Upper lobe of left lung (tissue), 6 donors: ENCODE data around the gene FAM53B. TPM values are rescaled to one million over a fixed set of nuclear protein-coding genes. Genes with fewer than 3 reads are reported as not detected.

ENCODE experiments used
- ATAC-seq, 2 donors: fragments of 200-7000 bp; cut with Tn5 transposase; one replicate each; pipeline ENCODE4 v1.9.1; 2022; ENCODE audit warnings: mild to moderate bottlenecking in 2 of 2, moderate library complexity in 2 of 2; ENCODE audit not compliant: low FRiP score in 2 of 2
- DNase-seq, 2 donors: peaks; one replicate each; pipeline ENCODE4 v3.0.0-alpha.2; 2019 to 2020
- H3K27ac ChIP-seq, 4 donors: fragments of 200-600 bp; sonication (generic); one replicate each; pipeline ENCODE4 v1.5.1; 2016 to 2019
- H3K27me3 ChIP-seq, 4 donors: fragments of 200-600 bp; sonication (generic); one replicate each; pipeline ENCODE4 v1.5.1; 2017 to 2019
- H3K36me3 ChIP-seq, 4 donors: fragments of 200-600 bp; sonication (generic); one replicate each; pipeline ENCODE4 v1.5.1; 2016 to 2019
- H3K4me1 ChIP-seq, 4 donors: fragments of 200-600 bp; sonication (generic); one replicate each; pipeline ENCODE4 v1.5.1; 2018 to 2019
- H3K4me3 ChIP-seq, 4 donors: fragments of 200-600 bp; sonication (generic); one replicate each; pipeline ENCODE4 v1.5.1; 2017 to 2019; ENCODE audit warnings: mild to moderate bottlenecking in 2 of 4, moderate library complexity in 1 of 4
- H3K9me3 ChIP-seq, 4 donors: fragments of 200-600 bp; sonication (generic); one replicate each; pipeline ENCODE4 v1.5.1; 2018 to 2019
- CTCF ChIP-seq, 6 experiments: fragments of 450-650 bp in 4 of 6; fragments of 200-600 bp in 2 of 6; sonication (generic) in 2 of 6; IDR thresholded peaks; one replicate each; pipeline ENCODE4 v1.5.1; 2016 to 2019; ENCODE audit warnings: antibody characterized with exemption in 6 of 6
- EP300 ChIP-seq, 4 donors: sonication (generic); formaldehyde crosslinking; IDR thresholded peaks; one replicate each; pipeline ENCODE4 v1.5.1; 2017; ENCODE audit warnings: antibody characterized with exemption in 4 of 4, control low read depth in 2 of 4
- POLR2A ChIP-seq, 4 donors: fragments of 450-650 bp; IDR thresholded peaks; one replicate each; pipeline ENCODE4 v1.5.1; 2016 to 2017; ENCODE audit warnings: antibody characterized with exemption in 4 of 4, mild to moderate bottlenecking in 2 of 4
- POLR2AphosphoS5 ChIP-seq, 2 donors: sonication (generic); formaldehyde crosslinking; IDR thresholded peaks; one replicate each; pipeline ENCODE4 v1.5.1; 2017; ENCODE audit warnings: antibody characterized with exemption in 2 of 2
- WGBS, 2 donors: methylation state at CpG; one replicate each; pipeline ENCODE4 v1.1.5; 2017 to 2018; 5-methylcytosine and 5-hydroxymethylcytosine counted together
- total RNA-seq, 6 donors: library from RNA; depleted of rRNA in 4 of 6; stranded (reverse); fragments of >200 nt in 4 of 6; gene quantifications; one replicate each; pipeline versions ENCODE4 v1.1.0 to v1.2.1, GENCODE V29; 2016 to 2021
- donor health status: DM: no; HTN: no; CAD: no; lungs with moderate emphysema.
- donor health status: DM: no; HTN: yes; CAD: no; lungs with severe emphysema.

The FAM53B gene
- total RNA-seq, 6 donors from 2014 or later: 35.8 to 62.5 (median 47.8) TPM

- Histone ChIP-seq H3K27ac (no peak overlapping the region), H3K36me3 (no peaks in the 10 kb centered on the region), H3K4me3 (no peak overlapping the region), H3K9me3 (no peaks in the 10 kb centered on the region), H3K4me1 (no peaks in the 10 kb centered on the region), H3K27me3 (no peaks in the 10 kb centered on the region)
- TF ChIP-seq CTCF (IDR thresholded peaks at IDR 0.05) (no peak), POLR2A (IDR thresholded peaks at IDR 0.05) (no peak), EP300 (IDR thresholded peaks at IDR 0.05) (no peak), POLR2AphosphoS5 (IDR thresholded peaks at IDR 0.05) (no peak)
- WGBS, 2 donors: 89 to 90% methylated on average over 5 to 9 of the region's 9 CpGs
- no peak for ATAC-seq
- no peak for DNase-seq
These were observed 148.9 kb downstream of the FAM53B start for GRCh38 chr10:124595143-124595883.

- 85 to 92% methylated on average over 6 of the region's 6 CpGs for WGBS, 2 donors
These were observed 149.9 kb downstream of the FAM53B start for GRCh38 chr10:124594240-124594639.

GRCh38 chr10:124593431-124593985 is 150.7 kb downstream of the FAM53B start:
- DNase-seq: peak in 1 of 2 donors; percentile 81
- no peak for TF ChIP-seq POLR2A (IDR thresholded peaks at IDR 0.05)
- TF ChIP-seq CTCF (IDR thresholded peaks at IDR 0.05): no peak
- no peak for TF ChIP-seq EP300 (IDR thresholded peaks at IDR 0.05)
- TF ChIP-seq POLR2AphosphoS5 (IDR thresholded peaks at IDR 0.05): no peak

More at GRCh38 chr10:124594240-124594639, 149.9 kb downstream of the FAM53B start:
- ATAC-seq: no peak
- TF ChIP-seq POLR2A (IDR thresholded peaks at IDR 0.05): no peak
- no peak for TF ChIP-seq EP300 (IDR thresholded peaks at IDR 0.05)
- TF ChIP-seq CTCF (IDR thresholded peaks at IDR 0.05): no peak
- H3K4me3 ChIP-seq: no peak overlapping the region
- no peak overlapping the region for H3K27ac ChIP-seq
- no peak for DNase-seq
- H3K27me3 ChIP-seq: no peaks in the 10 kb centered on the region
- H3K9me3 ChIP-seq: no peaks in the 10 kb centered on the region
- H3K36me3 ChIP-seq: no peaks in the 10 kb centered on the region
- H3K4me1 ChIP-seq: peaks cover under 1 to 5% (median under 1%) of the 10 kb centered on the region in 4 donors

GRCh38 chr10:124592736-124593430 is 151.3 kb downstream of the FAM53B start:
- Histone ChIP-seq H3K27ac (no peak overlapping the region), H3K4me3 (no peak overlapping the region)
- no peak for TF ChIP-seq POLR2A (IDR thresholded peaks at IDR 0.05)
- no peak for TF ChIP-seq CTCF (IDR thresholded peaks at IDR 0.05)
- TF ChIP-seq EP300 (IDR thresholded peaks at IDR 0.05): no peak
- no peak for TF ChIP-seq POLR2AphosphoS5 (IDR thresholded peaks at IDR 0.05)

More at GRCh38 chr10:124593431-124593985, 150.7 kb downstream of the FAM53B start:
- Histone ChIP-seq H3K27ac (no peak overlapping the region), H3K27me3 (no peaks in the 10 kb centered on the region), H3K4me1 (peaks cover 5 to 12% (median 8%) of the 10 kb centered on the region in 4 donors), H3K9me3 (no peaks in the 10 kb centered on the region), H3K36me3 (no peaks in the 10 kb centered on the region), H3K4me3 (no peak overlapping the region)
- no peak for ATAC-seq
- 92% methylated on average over 17 of the region's 17 CpGs; no CpG with 5 or more reads in 1 of the 2 donors for WGBS, 2 donors

More at GRCh38 chr10:124592736-124593430, 151.3 kb downstream of the FAM53B start:
- ATAC-seq: no peak
- Histone ChIP-seq H3K9me3 (no peaks in the 10 kb centered on the region), H3K4me1 (peaks cover 9 to 19% (median 10%) of the 10 kb centered on the region in 4 donors), H3K27me3 (no peaks in the 10 kb centered on the region), H3K36me3 (no peaks in the 10 kb centered on the region)
- WGBS, 2 donors: 93% methylated on average over 7 to 26 of the region's 26 CpGs
- DNase-seq: no peak
